ENCODE measurements around the gene FAM25A. TPM values are rescaled to one million over a fixed set of nuclear protein-coding genes. Genes with fewer than 3 reads are reported as not detected.

FAM25A gene
- total RNA-seq: not detected in 2 replicates

GRCh38 chr10:87020056-87020455, at the start of gene FAM25A:
Gene FAM25A (plus strand): TSS chr10:87020294. CDS start chr10:87020325, 31 bp downstream.

Other genes with a start within 250 kb of the FAM25A start
- gene MMRN2, start 62.7 kb upstream of the FAM25A start, total RNA-seq: 5.4 and 9.0 TPM in 2 replicates
- gene SNCG, start 61.7 kb upstream of the FAM25A start, total RNA-seq: 26.3 and 36.1 TPM in 2 replicates
- gene ADIRF, start 51.8 kb upstream of the FAM25A start, total RNA-seq: 29.3 and 69.4 TPM in 2 replicates
- gene GLUD1, start 74.5 kb downstream of the FAM25A start, total RNA-seq: 227 and 276 TPM in 2 replicates
- 25.7 and 31.6 TPM in 2 replicates for gene SHLD2, start 74.9 kb downstream of the FAM25A start, total RNA-seq
- 0.28 and 0.58 TPM in 2 replicates for gene NUTM2A, start 205.2 kb downstream of the FAM25A start, total RNA-seq